Sciatic nerve (tissue), 2 donors: ENCODE results near the gene SLC38A11. TPM values are rescaled to one million over a fixed set of nuclear protein-coding genes. Genes with fewer than 3 reads are reported as not detected.
A peak's percentile ranks its signal among the peaks of the same experiment; 100 is the strongest.
"Not testable (repeated sequence)": the region's sequence is repeated elsewhere in the genome, so short reads cannot be mapped to it uniquely, and the experiment has no call there.

Source experiments
- ATAC-seq: fragments of 200-7000 bp; cut with Tn5 transposase; one replicate; pipeline ENCODE4 v1.9.1; 2020; ENCODE audit warnings: mild to moderate bottlenecking, moderate library complexity
- DNase-seq: peaks from one replicate; pipeline ENCODE4 v3.0.0-alpha.2; 2020; ENCODE audit warnings: low spot score
- intact Hi-C: fragments of 100-400 bp; cut with DNase I; formaldehyde crosslinking; loops from one replicate; pipeline ENCODE4 v1.14.2; 2022
- total RNA-seq: library from RNA; stranded (reverse); fragmentation: NEBNext Ultra II Directional; extraction: Animal tissue kit (Norgen Biotek cat#: 25700); gene quantifications from one replicate; pipeline ENCODE4 v1.2.1, GENCODE V29; 2021
- donor health status: DM: no; HTN: no; CAD: no.
- donor health status: DM: no; HTN: no; CAD: no.

The SLC38A11 gene
- 1.2 TPM for total RNA-seq

- ATAC-seq (peak; percentile 87), DNase-seq (peak; percentile 60)
- intact Hi-C loops, result no loop called here
Observed at GRCh38 chr2:164954954-164955701, at the start of gene SLC38A11. Gene SLC38A11 (minus strand): TSS chr2:164955525. CDS start chr2:164955247, 278 bp downstream.

DNA sequence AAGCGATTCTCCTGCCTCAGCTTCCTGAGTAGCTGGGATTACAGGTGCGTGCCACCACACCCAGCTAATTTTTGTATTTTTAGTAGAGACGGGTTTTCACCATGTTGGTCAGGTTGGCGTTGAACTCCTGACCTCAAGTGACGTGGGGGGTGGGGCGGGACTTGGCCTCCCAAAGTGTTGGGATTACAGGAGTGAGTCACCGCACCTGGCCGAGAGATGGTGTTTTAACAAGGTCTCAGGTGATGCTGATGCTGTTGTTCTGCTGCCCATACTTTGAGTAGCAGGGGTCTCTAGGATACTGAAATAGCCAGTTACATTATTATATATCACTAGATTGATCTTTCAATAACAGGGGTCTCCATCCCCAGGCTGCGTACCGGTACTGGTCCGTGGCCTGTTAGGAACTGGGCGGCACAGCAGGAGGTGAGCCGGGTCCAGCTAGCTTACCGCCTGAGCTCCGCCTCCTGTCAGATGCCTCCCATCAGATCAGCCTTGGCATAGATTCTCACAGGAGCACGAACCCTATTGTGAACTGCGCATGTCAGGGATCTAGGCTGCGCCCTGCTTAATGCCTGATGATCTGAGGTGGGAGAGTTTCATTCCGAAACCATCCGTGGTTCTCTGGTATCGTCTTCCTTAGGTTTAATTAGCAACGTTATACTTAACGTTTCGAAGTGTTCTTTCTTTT, 48.3 kb upstream of the SLC38A11 start:
- ATAC-seq, result no peak
- intact Hi-C loops, result no loop called here

DNA sequence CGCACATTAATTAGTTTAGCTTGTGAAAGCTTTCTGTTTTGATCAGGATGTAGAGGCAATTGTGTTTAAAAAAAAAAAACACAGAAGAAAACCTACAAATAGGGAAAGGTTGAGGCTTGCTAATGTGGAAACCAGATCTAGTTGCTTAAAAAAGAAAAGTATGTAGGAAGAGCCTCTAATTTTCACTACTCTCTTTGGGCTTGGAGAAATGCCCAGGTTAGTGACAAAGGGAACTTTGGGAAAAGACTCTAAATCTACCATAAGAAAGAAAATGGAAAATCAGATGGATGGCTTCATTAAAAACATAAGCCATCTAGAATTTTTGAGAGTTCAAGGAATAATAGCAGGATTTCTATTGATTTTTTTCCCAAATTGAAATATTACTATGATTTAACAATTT, 47.3 kb upstream of the SLC38A11 start:
- intact Hi-C loops, result no loop called here
- DNase-seq (no peak), ATAC-seq (no peak)

More for the DNA sequence above, 48.3 kb upstream of the SLC38A11 start:
- DNase-seq, result no peak

- intact Hi-C loops, DNase-seq, ATAC-seq: not testable (repeated sequence)
Observed at GRCh38 chr2:164994664-164995299, 39.5 kb upstream of the SLC38A11 start.

DNA sequence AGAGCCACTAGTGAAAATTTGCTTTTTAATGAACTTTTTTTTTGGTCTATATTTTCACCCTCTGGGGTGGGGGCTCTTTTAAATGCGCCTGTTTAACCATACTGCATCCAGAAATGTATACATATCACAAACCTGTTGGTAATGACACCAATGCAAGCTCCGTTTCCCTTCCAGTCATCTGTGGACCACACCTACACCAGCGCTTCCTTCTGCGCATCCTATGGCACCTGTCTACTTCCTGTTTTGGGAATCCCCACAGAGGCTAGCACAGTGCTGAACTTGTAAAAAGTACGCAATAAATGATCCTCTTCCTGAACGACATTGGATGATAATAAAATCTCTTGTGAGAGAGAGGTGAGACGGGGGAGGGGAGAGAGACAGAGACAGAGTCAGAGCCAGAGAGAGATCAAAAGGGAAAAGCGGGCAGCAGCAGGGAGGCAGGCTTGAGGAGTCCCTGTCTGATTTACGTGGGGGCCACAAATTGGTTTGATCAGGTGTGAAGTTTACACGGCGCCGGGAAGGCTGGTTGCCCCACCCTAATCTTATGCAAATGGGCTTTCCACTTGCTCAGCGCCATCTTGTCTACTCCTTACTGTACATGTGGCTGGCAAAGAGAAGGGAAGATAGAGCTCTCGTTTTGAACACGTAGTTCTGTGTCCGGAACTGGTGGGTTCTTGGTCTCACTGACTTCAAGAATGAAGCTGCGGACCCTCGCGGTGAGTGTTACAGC, 38.1 kb upstream of the SLC38A11 start:
- ATAC-seq (no peak), DNase-seq (no peak)
- intact Hi-C loops, result no loop called here

GRCh38 chr2:164992818-164993217, 37.5 kb upstream of the SLC38A11 start:
- intact Hi-C loops, result no loop called here
- ATAC-seq (peak; percentile 83), DNase-seq (peak; percentile 70)

DNA sequence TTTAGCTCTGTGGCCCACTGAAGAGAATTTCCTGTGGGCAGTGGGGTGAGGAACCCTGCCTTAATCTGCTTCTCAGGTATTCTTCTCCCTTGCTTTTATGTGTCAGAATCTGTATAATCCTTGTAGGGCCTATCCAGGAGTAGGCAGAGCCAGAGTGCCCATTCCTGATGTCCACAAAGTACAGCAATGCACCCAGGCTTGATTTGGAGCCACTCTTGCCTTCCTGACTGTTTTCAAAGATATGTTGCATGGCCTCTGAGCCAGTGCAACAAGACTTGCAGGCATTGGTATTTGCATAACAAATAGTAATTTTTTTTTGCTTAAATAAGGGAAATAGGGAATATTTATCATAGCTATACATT, 36.7 kb upstream of the SLC38A11 start:
- intact Hi-C loops, ATAC-seq, DNase-seq: not testable (repeated sequence)

DNA sequence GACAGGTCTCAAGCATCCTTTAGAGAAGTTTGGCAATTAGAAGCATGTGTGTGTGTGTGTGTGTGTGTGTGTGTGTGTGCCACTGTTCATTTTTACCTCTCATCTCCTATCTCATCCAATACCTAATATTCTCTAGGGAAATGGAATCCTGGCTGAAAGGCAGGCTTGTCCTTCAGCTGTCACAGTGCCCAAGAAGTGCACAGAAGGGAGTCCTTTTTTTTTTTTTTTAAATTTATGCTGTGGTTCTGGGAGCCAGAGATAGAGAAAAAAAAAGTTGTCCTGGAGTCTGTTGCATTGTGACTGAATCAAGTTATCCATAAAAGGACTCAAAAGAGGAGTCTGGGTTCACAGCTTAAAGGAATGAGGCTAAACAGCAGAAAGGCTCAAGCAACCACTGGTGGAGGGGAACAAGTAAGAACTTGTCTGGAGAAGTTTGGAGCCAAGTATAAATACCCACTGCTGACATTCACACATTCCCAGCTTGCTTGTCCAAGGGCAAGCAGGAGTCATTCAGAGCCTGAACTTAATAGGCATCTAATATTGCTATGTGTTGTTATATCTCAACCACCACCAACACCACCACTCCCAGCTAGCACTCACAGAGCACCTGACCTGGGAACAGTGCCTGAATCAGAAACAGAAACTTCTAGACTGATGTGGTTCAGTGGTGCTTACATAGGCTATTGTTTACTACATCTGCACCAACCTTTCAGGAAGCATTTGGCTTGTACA, 36.2 kb upstream of the SLC38A11 start:
- DNase-seq, intact Hi-C loops: not testable (repeated sequence)
- ATAC-seq, result peak; percentile 52

GRCh38 chr2:164990953-164991352, 35.6 kb upstream of the SLC38A11 start:
- ATAC-seq, result peak; percentile 79
- DNase-seq, intact Hi-C loops: not testable (repeated sequence)

GRCh38 chr2:164988805-164989204, 33.5 kb upstream of the SLC38A11 start:
- DNase-seq, intact Hi-C loops, ATAC-seq: not testable (repeated sequence)

DNA sequence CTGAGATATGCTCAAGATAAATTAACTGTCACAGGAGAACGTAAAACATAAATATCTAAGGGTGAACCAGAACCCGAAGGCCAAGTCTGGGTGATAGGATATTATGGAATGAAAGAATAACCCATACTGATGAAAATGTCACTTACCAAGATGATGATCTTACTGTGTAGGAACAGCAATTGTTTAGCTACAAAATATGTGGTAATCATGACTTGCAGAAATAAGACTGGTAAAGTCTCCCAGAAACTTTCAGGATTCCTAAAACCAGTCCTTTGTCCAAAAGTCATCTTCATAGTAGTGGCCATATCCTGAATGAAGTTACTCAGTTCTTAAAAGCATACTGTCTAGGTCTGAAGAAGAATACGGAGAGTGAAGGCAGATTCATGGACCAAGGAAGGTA, 30.7 kb upstream of the SLC38A11 start:
- ATAC-seq, DNase-seq, intact Hi-C loops: not testable (repeated sequence)

- no peak for ATAC-seq
- no peak for DNase-seq
- intact Hi-C loops, result no loop called here
Observed at GRCh38 chr2:164984428-164984827, 29.1 kb upstream of the SLC38A11 start.

DNA sequence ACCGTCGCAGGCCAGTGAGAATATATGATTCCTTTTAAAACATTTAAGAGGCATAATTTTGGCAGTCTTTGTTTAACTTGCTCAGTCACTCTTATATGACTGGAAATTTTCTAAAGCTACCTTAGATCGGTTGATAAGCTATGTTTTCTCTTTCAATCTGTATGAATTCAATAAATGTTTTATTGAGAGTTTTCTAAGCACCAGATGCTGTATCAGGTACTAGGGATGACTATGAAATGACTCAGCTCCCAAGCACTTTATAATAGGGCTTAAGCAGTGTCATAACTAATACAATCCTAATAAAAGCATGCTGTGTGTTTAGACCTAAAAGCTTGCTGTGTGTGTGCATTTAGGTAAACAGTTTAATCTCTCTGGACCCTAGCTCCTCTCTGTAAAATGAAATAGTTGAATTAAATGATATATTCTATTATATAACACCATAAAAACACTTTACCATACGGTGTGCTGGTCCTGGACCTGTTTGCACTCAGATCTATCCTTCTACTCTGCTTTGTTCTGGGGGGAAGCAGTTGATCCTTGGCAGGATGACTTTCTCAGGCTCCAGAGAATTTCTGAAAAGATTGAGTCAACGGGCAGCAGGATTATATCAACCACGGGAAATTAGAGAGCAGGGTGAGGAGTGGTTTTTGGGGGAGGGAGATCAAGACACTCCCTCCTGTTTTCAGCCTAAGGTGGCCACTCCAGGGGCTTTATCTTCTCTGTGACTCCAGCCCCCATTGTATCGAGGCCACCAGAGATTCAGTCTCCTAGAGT, 26.1 kb upstream of the SLC38A11 start:
- ATAC-seq (no peak), DNase-seq (no peak)
- intact Hi-C loops, result no loop called here

GRCh38 chr2:164980688-164981087, 25.4 kb upstream of the SLC38A11 start:
- ATAC-seq, intact Hi-C loops, DNase-seq: not testable (repeated sequence)

- DNase-seq (no peak), ATAC-seq (no peak)
- intact Hi-C loops, result no loop called here
Observed at GRCh38 chr2:164979113-164979512, 23.8 kb upstream of the SLC38A11 start.

DNA sequence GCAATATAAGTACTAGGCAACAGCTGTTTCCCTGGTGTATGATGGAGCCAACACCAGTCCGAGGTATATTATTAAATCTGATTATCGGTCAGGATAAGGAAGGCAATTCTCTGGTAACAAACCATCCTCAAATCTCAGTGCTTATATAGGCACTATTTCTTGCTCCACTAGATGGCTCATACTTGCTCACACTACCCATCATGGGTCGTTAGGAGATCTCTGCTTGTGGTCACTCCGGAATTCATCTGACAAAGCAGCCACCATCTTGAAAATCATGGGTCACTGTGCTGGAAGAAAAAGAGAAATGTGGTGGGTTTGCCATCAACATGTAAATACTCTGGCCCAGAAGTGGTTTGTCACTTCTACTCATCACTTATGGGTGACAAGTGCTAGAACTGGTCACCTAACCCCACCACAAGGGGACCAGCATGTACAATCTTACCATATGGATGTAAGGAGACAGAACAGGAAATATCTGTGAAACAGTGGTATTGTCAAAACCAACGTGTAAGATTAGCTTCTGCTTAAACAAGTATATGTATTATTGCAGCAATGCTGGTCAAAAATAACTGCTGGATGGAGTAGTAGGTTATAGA, 21.6 kb upstream of the SLC38A11 start:
- ATAC-seq, intact Hi-C loops: not testable (repeated sequence)

GRCh38 chr2:164976301-164976700, 21.0 kb upstream of the SLC38A11 start:
- ATAC-seq (no peak), DNase-seq (no peak)
- intact Hi-C loops, result no loop called here

More for the DNA sequence above, 21.6 kb upstream of the SLC38A11 start:
- not testable (repeated sequence) for DNase-seq
